Endothelial cell of umbilical vein (primary cell): ENCODE measurements around the gene EFHD1. TPM values are rescaled to one million over a fixed set of nuclear protein-coding genes. Genes with fewer than 3 reads are reported as not detected.

ENCODE experiments used
- BruUV-seq: library from RNA; stranded (reverse); fragments of 400-500 nt; replicated peaks from 2 replicates; lab custom pipeline; 2021; lab: Mats Ljungman, UMichigan
- CTCF ChIA-PET: fragments of 300-600, 350-600 bp; sonication (Branson Sonifier 250); formaldehyde crosslinking; loops from one replicate; lab custom pipeline; 2021; ENCODE audit warnings: antibody characterized with exemption, inconsistent platforms; lab: Charles Lee
- POLR2A ChIA-PET: fragments of 300-600, 350-600 bp; sonication (Branson Sonifier 250); formaldehyde crosslinking; loops from one replicate; lab custom pipeline; 2021; ENCODE audit warnings: antibody characterized with exemption, inconsistent platforms; lab: Charles Lee
- DNase-seq: peaks from one replicate; pipeline ENCODE4 v3.0.0-alpha.2; 2011; ENCODE audit warnings: low read depth, low spot score
- FAIRE-seq: peaks from 2 replicates; lab custom pipeline; 2011; peaks lifted over from hg19 to GRCh38; lab: Jason Lieb, UNC
- H2AFZ ChIP-seq: 2 replicates; pipeline ENCODE4 v1.6.0; 2012; ENCODE audit warnings: low read depth, low read length, control low read depth, inconsistent platforms
- H3K27ac ChIP-seq: 2 replicates; pipeline ENCODE4 v1.5.1; 2011; ENCODE audit warnings: low read depth, mild to moderate bottlenecking, control low read depth, low read length, moderate library complexity; ENCODE audit not compliant: insufficient read depth
- H3K27me3 ChIP-seq, 2 experiments: 2 replicates each; pipeline versions ENCODE4 v1.6.0 to v1.6.1; 2011; ENCODE audit warnings: low read length in 2 of 2, mixed read lengths in 1 of 2; ENCODE audit not compliant: control insufficient read depth in 2 of 2, insufficient read depth in 2 of 2
- H3K36me3 ChIP-seq, 2 experiments: 2 replicates in 1 of 2; 3 replicates in 1 of 2; pipeline ENCODE4 v1.5.1; 2011; ENCODE audit warnings: low read length in 2 of 2, mild to moderate bottlenecking in 1 of 2, moderate library complexity in 1 of 2; ENCODE audit not compliant: control insufficient read depth in 2 of 2, insufficient read depth in 2 of 2; ENCODE audit errors: extremely low read depth in 1 of 2
- H3K4me1 ChIP-seq: 3 replicates; pipeline ENCODE4 v1.5.1; 2011; ENCODE audit warnings: mild to moderate bottlenecking, low read length; ENCODE audit not compliant: control insufficient read depth, insufficient read depth; ENCODE audit errors: extremely low read depth
- H3K4me2 ChIP-seq: 2 replicates; pipeline ENCODE4 v1.6.1; 2011; ENCODE audit warnings: low read length, control low read depth, mixed read lengths; ENCODE audit not compliant: insufficient read depth
- H3K4me3 ChIP-seq, 3 experiments: fragments of 200-600 bp in 1 of 3; sonication (generic), shearing (Covaris generic) in 1 of 3; replicated peaks in 1 of 3; 2 replicates each; pipeline ENCODE4 v1.5.1; 2011 to 2016; ENCODE audit warnings: control low read depth in 3 of 3, low read length in 3 of 3, mild to moderate bottlenecking in 2 of 3, inconsistent platforms in 1 of 3, low read depth in 1 of 3, moderate library complexity in 1 of 3; ENCODE audit not compliant: insufficient read depth in 1 of 3
- H3K79me2 ChIP-seq: 2 replicates; pipeline ENCODE4 v1.6.0; 2012; ENCODE audit warnings: low read length, inconsistent platforms; ENCODE audit not compliant: control insufficient read depth, insufficient read depth
- H3K9ac ChIP-seq: replicated peaks from 2 replicates; pipeline ENCODE3; 2011; ENCODE audit warnings: low read length, control low read depth; ENCODE audit not compliant: insufficient read depth; ENCODE audit errors: extremely low read depth
- H3K9me1 ChIP-seq: replicated peaks from 3 replicates; pipeline ENCODE4 v1.6.0; 2011; ENCODE audit warnings: mild to moderate bottlenecking, low read length; ENCODE audit not compliant: control insufficient read depth, insufficient read depth; ENCODE audit errors: extremely low read depth
- H3K9me3 ChIP-seq: replicated peaks from 2 replicates; pipeline ENCODE4 v1.5.1; 2012; ENCODE audit warnings: low read length, inconsistent platforms; ENCODE audit not compliant: control insufficient read depth, insufficient read depth
- H4K20me1 ChIP-seq: replicated peaks from 2 replicates; pipeline ENCODE3; 2011; ENCODE audit warnings: mild to moderate bottlenecking, low read length; ENCODE audit not compliant: control insufficient read depth, insufficient read depth; ENCODE audit errors: extremely low read depth
- CTCF ChIP-seq, 2 donors: IDR thresholded peaks; 1 replicate in 1 of 2; 2 replicates in 1 of 2; pipeline ENCODE4 v1.5.1; 2011; ENCODE audit warnings: low read length in 2 of 2, mild to moderate bottlenecking in 2 of 2, moderate library complexity in 2 of 2, control low read depth in 1 of 2, inconsistent platforms in 1 of 2, low read depth in 1 of 2; ENCODE audit not compliant: insufficient read depth in 1 of 2; ENCODE audit errors: extremely low read depth in 1 of 2
- FOS ChIP-seq: IDR thresholded peaks from 2 replicates; pipeline ENCODE4 v1.6.1; 2011; ENCODE audit warnings: mild to moderate bottlenecking, low read length, moderate library complexity, borderline replicate concordance; ENCODE audit not compliant: insufficient read depth
- GATA2 ChIP-seq: IDR thresholded peaks from 2 replicates; pipeline ENCODE4 v1.7.0; 2011; ENCODE audit warnings: low read depth, mild to moderate bottlenecking, moderate library complexity, mixed read lengths, low read length; ENCODE audit not compliant: insufficient read length, insufficient read depth
- MAX ChIP-seq: IDR thresholded peaks from 2 replicates; pipeline ENCODE4 v1.6.1; 2011; ENCODE audit not compliant: insufficient read depth, insufficient read length
- MYC ChIP-seq: IDR thresholded peaks from one replicate; pipeline ENCODE4 v1.6.1; 2011; ENCODE audit warnings: mild to moderate bottlenecking, low read depth, low read length
- POLR2A ChIP-seq: IDR thresholded peaks from 2 replicates; pipeline ENCODE4 v1.6.1; 2012; ENCODE audit warnings: low read depth, mild to moderate bottlenecking, control low read depth, low read length
- POLR2AphosphoS5 ChIP-seq: IDR thresholded peaks from 2 replicates; pipeline ENCODE4 v1.6.1; 2012; ENCODE audit warnings: low read depth, mild to moderate bottlenecking, control low read depth, low read length, moderate library complexity; ENCODE audit not compliant: insufficient read depth
- dilution Hi-C: fragments of 300-500 bp; cut with MboI; formaldehyde crosslinking; loops from one replicate; pipeline ENCODE4 v1.15.0; 2019; ENCODE audit warnings: low sequenced_read_pairs; ENCODE audit not compliant: extremely low pct_ligation_motif_present
- intact Hi-C: fragments of 100-400 bp; cut with micrococcal nuclease; formaldehyde crosslinking; loops from one replicate; pipeline ENCODE4 v1.10.0; 2022
- polyA plus RNA-seq, 4 experiments: library from polyadenylated mRNA; depleted of rRNA in 3 of 4; stranded (reverse) in 3 of 4; unstranded in 1 of 4; fragments of >200 nt; gene quantifications; 2 replicates each; pipeline versions ENCODE4 v1.2.1 to v1.2.3, GENCODE V29; 2011 to 2012; ENCODE audit warnings: missing spikeins in 1 of 4
- total RNA-seq: library from RNA; stranded (reverse); gene quantifications from 2 replicates; pipeline ENCODE4 v1.2.3, GENCODE V29; 2021

EFHD1 gene
- total and polyA plus RNA-seq, 2 donors (not counting 3 experiments of a cell fraction or from before 2014, with no cell fraction given): 0.18 TPM; not detected in 1

- peak overlapping the region; percentile 68 for H3K27ac ChIP-seq
- H3K9me3 ChIP-seq: no peaks in the 10 kb centered on the region
- POLR2A ChIA-PET: no interaction called here
- peak; percentile 31 for FAIRE-seq
- peak overlapping the region; percentile 39 to 98 (median 80) for H3K4me3 ChIP-seq
- peak overlapping the region; percentile 92 for H3K9ac ChIP-seq
- H3K9me1 ChIP-seq: no peaks in the 10 kb centered on the region
- peaks cover 19% of the 10 kb centered on the region for H3K4me1 ChIP-seq
- intact Hi-C loops: loop anchor here (1.0 kb wide), 1 partner anchor 554 kb away; the partner anchor contains the start of gene ATG16L1
- H2AFZ ChIP-seq: peak overlapping the region; percentile 65
- H3K27me3 ChIP-seq: peaks cover 0 to 2% of the 10 kb centered on the region in 2 experiments
- TF ChIP-seq MYC (no peak), POLR2AphosphoS5 (no peak), MAX (no peak), CTCF (IDR thresholded peaks at IDR 0.05; ENCODE audit: extremely low read depth in 1 of 2, insufficient read depth in 1 of 2, low read depth in 1 of 2, low read length in 2 of 2) (no peak), GATA2 (no peak), FOS (no peak), POLR2A (no peak)
- no peaks in the 10 kb centered on the region for H4K20me1 ChIP-seq
- DNase-seq: no peak
- no peaks in the 10 kb centered on the region for H3K36me3 ChIP-seq
- BruUV-seq: no TSS peak
- H3K4me2 ChIP-seq: peak overlapping the region; percentile 72
- H3K79me2 ChIP-seq: peaks cover 56% of the 10 kb centered on the region
- dilution Hi-C loops: no loop called here
- CTCF ChIA-PET: no interaction called here
Observed at GRCh38 chr2:232697807-232698110, 64.4 kb downstream of the EFHD1 start.
